Endothelial cell of umbilical vein (primary cell): ENCODE data around the gene CTXND1. TPM values are rescaled to one million over a fixed set of nuclear protein-coding genes. Genes with fewer than 3 reads are reported as not detected.

Source experiments
- BruUV-seq: library from RNA; stranded (reverse); fragments of 400-500 nt; replicated peaks from 2 replicates; lab custom pipeline; 2021; lab: Mats Ljungman, UMichigan
- CTCF ChIA-PET: fragments of 300-600, 350-600 bp; sonication (Branson Sonifier 250); formaldehyde crosslinking; loops from one replicate; lab custom pipeline; 2021; ENCODE audit warnings: antibody characterized with exemption, inconsistent platforms; lab: Charles Lee
- POLR2A ChIA-PET: fragments of 300-600, 350-600 bp; sonication (Branson Sonifier 250); formaldehyde crosslinking; loops from one replicate; lab custom pipeline; 2021; ENCODE audit warnings: antibody characterized with exemption, inconsistent platforms; lab: Charles Lee
- DNase-seq: peaks from one replicate; pipeline ENCODE4 v3.0.0-alpha.2; 2011; ENCODE audit warnings: low read depth, low spot score
- FAIRE-seq: peaks from 2 replicates; lab custom pipeline; 2011; peaks lifted over from hg19 to GRCh38; lab: Jason Lieb, UNC
- H2AFZ ChIP-seq: 2 replicates; pipeline ENCODE4 v1.6.0; 2012; ENCODE audit warnings: low read depth, low read length, control low read depth, inconsistent platforms
- H3K27ac ChIP-seq: 2 replicates; pipeline ENCODE4 v1.5.1; 2011; ENCODE audit warnings: low read depth, mild to moderate bottlenecking, control low read depth, low read length, moderate library complexity; ENCODE audit not compliant: insufficient read depth
- H3K27me3 ChIP-seq, 2 experiments: 2 replicates each; pipeline versions ENCODE4 v1.6.0 to v1.6.1; 2011; ENCODE audit warnings: low read length in 2 of 2, mixed read lengths in 1 of 2; ENCODE audit not compliant: control insufficient read depth in 2 of 2, insufficient read depth in 2 of 2
- H3K36me3 ChIP-seq, 2 experiments: 2 replicates in 1 of 2; 3 replicates in 1 of 2; pipeline ENCODE4 v1.5.1; 2011; ENCODE audit warnings: low read length in 2 of 2, mild to moderate bottlenecking in 1 of 2, moderate library complexity in 1 of 2; ENCODE audit not compliant: control insufficient read depth in 2 of 2, insufficient read depth in 2 of 2; ENCODE audit errors: extremely low read depth in 1 of 2
- H3K4me1 ChIP-seq: 3 replicates; pipeline ENCODE4 v1.5.1; 2011; ENCODE audit warnings: mild to moderate bottlenecking, low read length; ENCODE audit not compliant: control insufficient read depth, insufficient read depth; ENCODE audit errors: extremely low read depth
- H3K4me2 ChIP-seq: 2 replicates; pipeline ENCODE4 v1.6.1; 2011; ENCODE audit warnings: low read length, control low read depth, mixed read lengths; ENCODE audit not compliant: insufficient read depth
- H3K4me3 ChIP-seq, 3 experiments: fragments of 200-600 bp in 1 of 3; sonication (generic), shearing (Covaris generic) in 1 of 3; replicated peaks in 1 of 3; 2 replicates each; pipeline ENCODE4 v1.5.1; 2011 to 2016; ENCODE audit warnings: control low read depth in 3 of 3, low read length in 3 of 3, mild to moderate bottlenecking in 2 of 3, inconsistent platforms in 1 of 3, low read depth in 1 of 3, moderate library complexity in 1 of 3; ENCODE audit not compliant: insufficient read depth in 1 of 3
- H3K79me2 ChIP-seq: 2 replicates; pipeline ENCODE4 v1.6.0; 2012; ENCODE audit warnings: low read length, inconsistent platforms; ENCODE audit not compliant: control insufficient read depth, insufficient read depth
- H3K9ac ChIP-seq: replicated peaks from 2 replicates; pipeline ENCODE3; 2011; ENCODE audit warnings: low read length, control low read depth; ENCODE audit not compliant: insufficient read depth; ENCODE audit errors: extremely low read depth
- H3K9me1 ChIP-seq: replicated peaks from 3 replicates; pipeline ENCODE4 v1.6.0; 2011; ENCODE audit warnings: mild to moderate bottlenecking, low read length; ENCODE audit not compliant: control insufficient read depth, insufficient read depth; ENCODE audit errors: extremely low read depth
- H3K9me3 ChIP-seq: replicated peaks from 2 replicates; pipeline ENCODE4 v1.5.1; 2012; ENCODE audit warnings: low read length, inconsistent platforms; ENCODE audit not compliant: control insufficient read depth, insufficient read depth
- H4K20me1 ChIP-seq: replicated peaks from 2 replicates; pipeline ENCODE3; 2011; ENCODE audit warnings: mild to moderate bottlenecking, low read length; ENCODE audit not compliant: control insufficient read depth, insufficient read depth; ENCODE audit errors: extremely low read depth
- CTCF ChIP-seq, 2 donors: IDR thresholded peaks; 1 replicate in 1 of 2; 2 replicates in 1 of 2; pipeline ENCODE4 v1.5.1; 2011; ENCODE audit warnings: low read length in 2 of 2, mild to moderate bottlenecking in 2 of 2, moderate library complexity in 2 of 2, control low read depth in 1 of 2, inconsistent platforms in 1 of 2, low read depth in 1 of 2; ENCODE audit not compliant: insufficient read depth in 1 of 2; ENCODE audit errors: extremely low read depth in 1 of 2
- EZH2 ChIP-seq: IDR thresholded peaks from 2 replicates; pipeline ENCODE4 v1.6.1; 2012; ENCODE audit warnings: borderline replicate concordance, low read depth, mild to moderate bottlenecking, moderate library complexity, low read length, inconsistent platforms; ENCODE audit not compliant: severe bottlenecking
- FOS ChIP-seq: IDR thresholded peaks from 2 replicates; pipeline ENCODE4 v1.6.1; 2011; ENCODE audit warnings: mild to moderate bottlenecking, low read length, moderate library complexity, borderline replicate concordance; ENCODE audit not compliant: insufficient read depth
- GATA2 ChIP-seq: IDR thresholded peaks from 2 replicates; pipeline ENCODE4 v1.7.0; 2011; ENCODE audit warnings: low read depth, mild to moderate bottlenecking, moderate library complexity, mixed read lengths, low read length; ENCODE audit not compliant: insufficient read length, insufficient read depth
- JUN ChIP-seq: IDR thresholded peaks from 2 replicates; pipeline ENCODE4 v1.6.1; 2011; ENCODE audit warnings: borderline replicate concordance, low read depth; ENCODE audit not compliant: insufficient read length, insufficient read depth
- MAX ChIP-seq: IDR thresholded peaks from 2 replicates; pipeline ENCODE4 v1.6.1; 2011; ENCODE audit not compliant: insufficient read depth, insufficient read length
- MYC ChIP-seq: IDR thresholded peaks from one replicate; pipeline ENCODE4 v1.6.1; 2011; ENCODE audit warnings: mild to moderate bottlenecking, low read depth, low read length
- POLR2A ChIP-seq: IDR thresholded peaks from 2 replicates; pipeline ENCODE4 v1.6.1; 2012; ENCODE audit warnings: low read depth, mild to moderate bottlenecking, control low read depth, low read length
- POLR2AphosphoS5 ChIP-seq: IDR thresholded peaks from 2 replicates; pipeline ENCODE4 v1.6.1; 2012; ENCODE audit warnings: low read depth, mild to moderate bottlenecking, control low read depth, low read length, moderate library complexity; ENCODE audit not compliant: insufficient read depth
- dilution Hi-C: fragments of 300-500 bp; cut with MboI; formaldehyde crosslinking; loops from one replicate; pipeline ENCODE4 v1.15.0; 2019; ENCODE audit warnings: low sequenced_read_pairs; ENCODE audit not compliant: extremely low pct_ligation_motif_present
- intact Hi-C: fragments of 100-400 bp; cut with micrococcal nuclease; formaldehyde crosslinking; loops from one replicate; pipeline ENCODE4 v1.10.0; 2022
- polyA plus RNA-seq, 4 experiments: library from polyadenylated mRNA; depleted of rRNA in 3 of 4; stranded (reverse) in 3 of 4; unstranded in 1 of 4; fragments of >200 nt; gene quantifications; 2 replicates each; pipeline versions ENCODE4 v1.2.1 to v1.2.3, GENCODE V29; 2011 to 2012; ENCODE audit warnings: missing spikeins in 1 of 4
- total RNA-seq: library from RNA; stranded (reverse); gene quantifications from 2 replicates; pipeline ENCODE4 v1.2.3, GENCODE V29; 2021

Gene CTXND1
- total and polyA plus RNA-seq, 2 donors (not counting 3 experiments of a cell fraction or from before 2014, with no cell fraction given), result not detected

DNA sequence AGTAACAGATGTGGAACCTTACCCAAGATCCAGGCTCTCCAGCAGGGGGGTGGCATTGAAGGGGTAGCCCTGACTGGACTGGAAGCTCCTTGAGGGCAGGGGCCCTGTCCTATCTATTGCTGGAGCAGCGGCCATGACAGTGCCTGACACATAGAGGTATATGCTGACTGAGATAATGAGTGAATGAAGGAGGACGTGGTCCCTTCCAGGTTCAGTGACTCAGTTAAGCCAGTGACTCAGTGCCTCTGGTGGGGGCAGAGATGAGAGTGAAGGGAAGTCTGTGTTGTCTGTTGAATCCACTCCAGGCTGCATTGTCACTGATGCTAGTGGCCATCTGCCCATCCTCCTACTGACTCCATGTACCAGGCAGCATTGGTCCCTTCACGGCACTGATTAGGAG, 13.0 kb upstream of the CTXND1 start:
- dilution Hi-C loops, result no loop called here
- FAIRE-seq (no peak), DNase-seq (no peak)
- POLR2A ChIA-PET, result no interaction called here
- Histone ChIP-seq H3K9ac (no peak overlapping the region), H3K36me3 (no peaks in the 10 kb centered on the region), H3K9me1 (no peaks in the 10 kb centered on the region), H3K27ac (no peak overlapping the region), H3K27me3 (no peaks in the 10 kb centered on the region), H3K4me2 (no peak overlapping the region), H2AFZ (no peak overlapping the region), H3K79me2 (no peaks in the 10 kb centered on the region), H3K4me3 (no peak overlapping the region), H3K9me3 (no peaks in the 10 kb centered on the region), H3K4me1 (no peaks in the 10 kb centered on the region), H4K20me1 (no peaks in the 10 kb centered on the region)
- no TSS peak for BruUV-seq
- intact Hi-C loops, result no loop called here
- TF ChIP-seq MAX (no peak), JUN (no peak), MYC (no peak), FOS (no peak), EZH2 (no peak), CTCF (IDR thresholded peaks at IDR 0.05; ENCODE audit: extremely low read depth in 1 of 2, insufficient read depth in 1 of 2, low read depth in 1 of 2, low read length in 2 of 2) (no peak), GATA2 (no peak), POLR2AphosphoS5 (no peak), POLR2A (no peak)
- CTCF ChIA-PET, result no interaction called here
